ENCODE data around the gene EGLN3.

Gene EGLN3

GRCh38 chr14:33901426-33902155 lies 49.3 kb downstream of the EGLN3 start:
- DNase-seq (ENCODE audit: low read depth): no peak
- TF ChIP-seq CTCF (IDR thresholded peaks at IDR 0.05; ENCODE audit: control insufficient read depth, insufficient read depth, low read depth, low read length, missing control alignments): no peak
- no peak overlapping the region for H3K4me3 ChIP-seq (ENCODE audit: control insufficient read depth, low read depth, low read length)

- H3K4me3 ChIP-seq (ENCODE audit: control insufficient read depth, low read depth, low read length): no peak overlapping the region
- no peak for TF ChIP-seq CTCF (IDR thresholded peaks at IDR 0.05; ENCODE audit: control insufficient read depth, insufficient read depth, low read depth, low read length, missing control alignments)
- no peak for DNase-seq (ENCODE audit: low read depth)
Observed at GRCh38 chr14:33900706-33901105, 50.2 kb downstream of the EGLN3 start.

GRCh38 chr14:33899723-33900341 lies 51.0 kb downstream of the EGLN3 start:
- DNase-seq (ENCODE audit: low read depth): no peak
- no peak for TF ChIP-seq CTCF (IDR thresholded peaks at IDR 0.05; ENCODE audit: control insufficient read depth, insufficient read depth, low read depth, low read length, missing control alignments)

GRCh38 chr14:33897878-33898535 lies 52.9 kb downstream of the EGLN3 start:
- no peak overlapping the region for H3K4me3 ChIP-seq (ENCODE audit: control insufficient read depth, low read depth, low read length)
- TF ChIP-seq CTCF (IDR thresholded peaks at IDR 0.05; ENCODE audit: control insufficient read depth, insufficient read depth, low read depth, low read length, missing control alignments): no peak
- DNase-seq (ENCODE audit: low read depth): no peak

More at GRCh38 chr14:33899723-33900341, 51.0 kb downstream of the EGLN3 start:
- no peak overlapping the region for H3K4me3 ChIP-seq (ENCODE audit: control insufficient read depth, low read depth, low read length)

- no peak for DNase-seq (ENCODE audit: low read depth)
- no peak for TF ChIP-seq CTCF (IDR thresholded peaks at IDR 0.05; ENCODE audit: control insufficient read depth, insufficient read depth, low read depth, low read length, missing control alignments)
- no peak overlapping the region for H3K4me3 ChIP-seq (ENCODE audit: control insufficient read depth, low read depth, low read length)
Observed at GRCh38 chr14:33897382-33897781, 53.5 kb downstream of the EGLN3 start.

GRCh38 chr14:33894339-33894738 lies 56.5 kb downstream of the EGLN3 start:
- H3K4me3 ChIP-seq (ENCODE audit: control insufficient read depth, low read depth, low read length): no peak overlapping the region
- TF ChIP-seq CTCF (IDR thresholded peaks at IDR 0.05; ENCODE audit: control insufficient read depth, insufficient read depth, low read depth, low read length, missing control alignments): no peak

More at GRCh38 chr14:33894339-33894738, 56.5 kb downstream of the EGLN3 start:
- no peak for DNase-seq (ENCODE audit: low read depth)
